Measurements from ENCODE around the gene MYO18B.

Gene MYO18B

DNA sequence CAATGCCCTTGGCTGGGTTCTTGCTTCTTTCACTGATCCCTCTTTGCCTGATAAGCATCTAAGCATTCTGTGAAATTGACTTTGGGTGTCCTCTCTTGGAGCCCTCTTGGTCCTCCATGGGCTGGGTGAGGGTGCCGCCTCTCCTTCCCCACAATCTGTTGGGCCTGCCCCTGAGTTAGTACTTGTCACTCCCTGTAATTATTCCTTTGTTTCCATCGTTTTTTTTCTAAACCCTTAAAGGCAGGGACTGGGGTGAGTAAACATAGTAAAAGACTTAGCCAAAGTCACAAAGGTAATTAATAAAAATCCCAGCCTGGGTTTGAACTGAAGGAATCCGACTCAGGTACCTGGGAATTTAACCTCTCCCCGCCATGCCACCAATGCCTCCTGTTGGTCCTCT lies 188.1 kb downstream of the MYO18B start:
- POLR2A ChIA-PET = no interaction called here
- CTCF ChIA-PET = no interaction called here
- DNase-seq (ENCODE audit: extremely low spot score) = no peak
- no peak for TF ChIP-seq CTCF (IDR thresholded peaks at IDR 0.05; ENCODE audit: control extremely low read depth, extremely low read depth, low read depth, missing control alignments)

GRCh38 chr22:25930788-25931310 lies 188.9 kb downstream of the MYO18B start:
- DNase-seq (ENCODE audit: extremely low spot score) = no peak
- ChIA-PET CTCF (no interaction called here), POLR2A (no interaction called here)
- TF ChIP-seq CTCF (IDR thresholded peaks at IDR 0.05; ENCODE audit: control extremely low read depth, extremely low read depth, low read depth, missing control alignments) = no peak

DNA sequence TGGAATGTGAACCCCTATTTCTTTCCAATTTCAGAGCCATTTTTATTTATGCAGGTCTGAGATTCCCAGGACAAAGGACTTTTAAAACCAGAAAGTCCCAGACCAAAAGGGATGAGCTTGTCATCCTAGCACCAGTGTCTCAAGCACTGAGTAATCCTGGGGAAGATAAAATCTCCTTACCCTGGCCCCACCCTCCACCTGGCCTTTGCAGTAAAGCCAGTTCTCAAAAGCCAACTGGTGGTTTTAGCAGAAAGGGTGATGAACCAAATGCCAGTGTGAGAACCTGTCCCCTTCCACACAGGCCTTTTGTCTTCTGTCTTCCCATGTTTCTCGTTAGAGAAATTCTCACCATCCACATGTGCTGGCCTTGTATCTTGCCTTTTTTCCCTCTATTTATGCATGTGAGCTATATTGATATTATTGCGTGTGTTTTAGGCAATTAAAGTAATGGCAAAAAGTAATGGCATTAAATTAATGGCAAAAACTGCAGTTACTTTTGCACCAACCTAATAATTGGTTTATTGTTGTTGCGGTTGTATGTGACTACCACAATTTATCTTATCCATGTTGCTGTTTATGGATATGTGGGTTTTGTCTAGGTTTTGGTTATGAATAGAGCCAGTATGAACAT lies 191.3 kb downstream of the MYO18B start:
- ChIA-PET CTCF (no interaction called here), POLR2A (no interaction called here)
- DNase-seq (ENCODE audit: extremely low spot score) = no peak
- TF ChIP-seq CTCF (IDR thresholded peaks at IDR 0.05; ENCODE audit: control extremely low read depth, extremely low read depth, low read depth, missing control alignments) = no peak

GRCh38 chr22:25935266-25936058 lies 193.5 kb downstream of the MYO18B start:
- ChIA-PET POLR2A (no interaction called here), CTCF (interaction anchor here (1.2 kb wide), 1 partner anchor 14 kb away, joined by 3 read pairs; no protein-coding TSS in a partner anchor)
- TF ChIP-seq CTCF (IDR thresholded peaks at IDR 0.05; ENCODE audit: control extremely low read depth, extremely low read depth, low read depth, missing control alignments) = no peak
- DNase-seq (ENCODE audit: extremely low spot score) = no peak

DNA sequence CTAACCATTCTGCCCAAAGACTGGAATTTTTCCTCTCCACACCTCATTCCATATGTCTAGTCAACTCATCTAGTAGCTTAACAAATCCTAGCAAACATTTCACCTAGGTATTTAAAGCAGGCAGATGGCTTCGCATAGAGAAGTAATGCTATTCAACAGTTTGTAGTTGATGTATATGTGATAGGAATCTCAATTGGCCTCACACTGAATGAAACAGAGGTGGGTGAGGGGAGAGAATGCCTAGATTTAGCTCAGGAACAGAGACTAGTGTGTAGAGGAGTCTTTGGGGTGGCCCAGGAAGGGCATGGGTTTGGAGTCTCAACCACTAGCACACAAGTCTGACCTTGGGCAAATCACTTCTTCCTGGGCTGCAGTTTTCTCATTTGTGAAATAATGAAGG lies 196.2 kb downstream of the MYO18B start:
- ChIA-PET POLR2A (no interaction called here), CTCF (no interaction called here)
- DNase-seq (ENCODE audit: extremely low spot score) = no peak
- no peak for TF ChIP-seq CTCF (IDR thresholded peaks at IDR 0.05; ENCODE audit: control extremely low read depth, extremely low read depth, low read depth, missing control alignments)

GRCh38 chr22:25939384-25939783 lies 197.4 kb downstream of the MYO18B start:
- POLR2A ChIA-PET = no interaction called here
- no peak for TF ChIP-seq CTCF (IDR thresholded peaks at IDR 0.05; ENCODE audit: control extremely low read depth, extremely low read depth, low read depth, missing control alignments)
- no peak for DNase-seq (ENCODE audit: extremely low spot score)
- CTCF ChIA-PET = no interaction called here
